Skin of body (tissue), 2 donors: ENCODE results near the gene DDX55. TPM values are rescaled to one million over a fixed set of nuclear protein-coding genes. Genes with fewer than 3 reads are reported as not detected.
A peak's percentile ranks its signal among the peaks of the same experiment; 100 is the strongest.
"Not testable (repeated sequence)": the region's sequence is repeated elsewhere in the genome, so short reads cannot be mapped to it uniquely, and the experiment has no call there.

Experiments
- DNase-seq: peaks from one replicate; lab custom pipeline; 2025; lab: John Stamatoyannopoulos, UW
- total RNA-seq: library from RNA; depleted of rRNA; stranded (reverse); fragments of >200 nt; gene quantifications from one replicate; pipeline ENCODE4 v1.2.3, GENCODE V29; 2014

The DDX55 gene
- 16.9 TPM for total RNA-seq

DNA sequence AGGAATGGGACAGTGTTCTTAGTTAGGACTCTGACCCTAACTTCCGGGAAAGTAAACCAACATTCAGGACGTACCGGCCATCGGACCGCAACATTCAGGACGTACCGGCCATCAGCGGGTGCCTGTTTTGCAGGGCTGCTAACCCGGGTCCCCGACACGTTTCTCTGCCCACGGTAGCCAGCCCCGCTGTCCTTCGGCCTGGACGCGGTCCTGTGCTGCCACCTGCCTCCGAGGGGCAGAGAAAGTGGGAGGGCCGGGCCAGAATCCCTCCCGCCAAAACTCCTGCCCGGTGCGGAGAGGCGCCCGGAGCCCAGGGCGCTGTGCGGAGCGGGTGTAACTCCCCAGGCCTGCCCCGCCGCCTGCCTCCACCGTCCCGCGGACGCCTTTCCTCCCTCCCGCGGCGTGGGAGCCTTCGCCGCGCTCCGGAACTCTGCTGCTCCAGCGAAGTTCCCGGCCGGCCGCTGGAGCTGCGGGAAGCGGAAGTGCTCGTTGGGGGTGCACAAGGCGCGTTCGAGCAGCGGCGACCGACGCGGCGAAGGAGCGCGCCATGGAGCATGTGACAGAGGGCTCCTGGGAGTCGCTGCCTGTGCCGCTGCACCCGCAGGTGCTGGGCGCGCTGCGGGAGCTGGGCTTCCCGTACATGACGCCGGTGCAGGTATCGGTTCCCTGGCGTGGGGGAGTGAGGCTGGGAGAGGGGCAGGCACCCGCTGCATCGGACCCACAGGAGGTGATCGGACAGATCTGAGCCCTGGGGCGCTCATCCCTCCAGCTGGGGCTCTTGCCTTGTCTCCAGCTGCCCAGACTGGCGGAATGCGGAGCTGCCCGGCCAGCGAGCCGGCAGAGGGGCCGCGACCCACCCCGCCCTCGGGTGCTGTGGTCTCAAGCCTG lies at the start of gene DDX55:
Gene DDX55, plus strand, starts transcription at position 498 of the 888 bp plus-strand sequence. Its CDS starts 50 bp downstream, at position 548.
- peak; percentile 88 for DNase-seq

- not testable (repeated sequence) for DNase-seq
Measured at GRCh38 chr12:123554136-123554535, 47.8 kb upstream of the DDX55 start.

DNA sequence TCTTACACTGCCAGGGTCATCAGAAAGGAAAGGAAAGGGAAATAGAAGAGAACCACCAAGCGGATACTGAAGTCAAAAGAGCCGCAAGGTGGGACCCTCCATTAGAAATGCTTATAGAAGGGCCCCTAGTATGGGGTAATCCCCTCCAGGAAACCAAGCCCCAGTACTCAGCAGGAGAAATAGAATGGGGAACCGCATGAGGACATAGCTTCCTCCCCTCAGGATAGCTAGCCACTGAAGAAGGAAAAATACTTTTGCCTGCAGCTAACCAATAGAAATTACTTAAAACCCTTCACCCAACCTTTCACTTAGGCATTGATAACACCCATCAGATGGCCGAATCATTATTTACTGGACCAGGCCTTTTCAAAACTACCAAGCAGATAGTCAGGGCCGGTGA lies 47.1 kb upstream of the DDX55 start:
- DNase-seq, result not testable (repeated sequence)

GRCh38 chr12:123558487-123558886 lies 43.4 kb upstream of the DDX55 start:
- DNase-seq, result not testable (repeated sequence)

- no peak for DNase-seq
Measured at GRCh38 chr12:123559468-123559867, 42.4 kb upstream of the DDX55 start.

DNA sequence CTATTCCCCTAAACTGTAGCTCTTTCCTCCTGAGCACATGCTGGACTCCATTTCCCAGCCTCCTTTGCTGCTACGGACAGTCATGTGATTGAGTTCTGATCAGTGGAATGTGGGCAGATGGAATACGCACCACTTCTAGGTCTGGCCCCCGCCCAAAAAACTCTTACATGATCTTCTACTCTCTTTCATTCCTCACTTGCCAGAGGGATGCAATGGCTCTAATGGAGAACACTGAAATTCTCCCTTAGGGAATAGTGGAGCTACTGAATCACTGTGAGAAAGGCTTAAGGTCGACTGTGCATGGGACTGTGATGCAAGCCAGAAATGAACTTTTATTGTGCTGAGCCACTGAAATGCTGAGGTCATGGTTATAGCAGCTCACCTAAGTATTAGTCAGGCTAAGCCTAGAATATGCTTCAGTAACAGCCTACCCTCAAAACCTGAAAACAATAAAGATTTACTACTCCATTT lies 30.5 kb upstream of the DDX55 start:
- DNase-seq, result no peak

DNA sequence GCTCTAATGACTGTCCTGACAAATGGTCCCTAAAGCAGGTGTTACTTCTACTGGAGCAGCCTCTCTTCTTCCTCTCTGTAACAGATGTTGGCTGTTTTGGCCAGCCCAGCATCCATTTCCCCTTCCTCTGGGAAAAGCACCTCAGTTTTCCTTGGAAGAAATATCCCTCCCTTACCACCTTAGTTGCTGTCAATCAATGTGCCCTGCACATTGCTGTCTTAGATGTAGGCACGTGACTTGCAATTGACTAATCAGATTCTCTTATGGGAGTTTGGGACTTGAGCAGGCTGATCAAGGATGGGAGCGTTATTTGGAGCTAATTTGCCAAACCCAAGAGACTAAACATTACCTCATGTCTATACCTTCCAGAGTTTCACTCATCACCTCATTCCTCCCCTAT lies 29.5 kb upstream of the DDX55 start:
- DNase-seq, result no peak

DNA sequence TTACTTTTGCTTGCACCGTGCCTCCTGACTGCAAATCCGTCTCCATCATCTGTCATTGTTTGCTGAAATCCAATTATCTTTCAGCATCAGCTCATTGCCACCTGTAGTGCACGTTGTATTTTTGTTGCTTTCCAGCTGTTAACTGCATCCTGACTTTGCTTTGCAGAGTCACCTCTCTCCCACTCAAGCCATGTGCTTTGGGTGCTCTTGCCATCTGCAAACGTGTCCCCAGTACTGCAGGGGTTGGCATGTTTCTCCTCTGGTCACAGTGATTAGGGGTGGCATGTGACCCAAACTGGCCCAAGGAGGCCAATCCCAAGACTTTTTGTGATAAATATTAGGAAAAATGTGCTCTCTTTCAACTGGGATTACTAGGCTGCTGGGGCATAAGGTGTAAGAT lies 28.0 kb upstream of the DDX55 start:
- DNase-seq, result no peak

DNA sequence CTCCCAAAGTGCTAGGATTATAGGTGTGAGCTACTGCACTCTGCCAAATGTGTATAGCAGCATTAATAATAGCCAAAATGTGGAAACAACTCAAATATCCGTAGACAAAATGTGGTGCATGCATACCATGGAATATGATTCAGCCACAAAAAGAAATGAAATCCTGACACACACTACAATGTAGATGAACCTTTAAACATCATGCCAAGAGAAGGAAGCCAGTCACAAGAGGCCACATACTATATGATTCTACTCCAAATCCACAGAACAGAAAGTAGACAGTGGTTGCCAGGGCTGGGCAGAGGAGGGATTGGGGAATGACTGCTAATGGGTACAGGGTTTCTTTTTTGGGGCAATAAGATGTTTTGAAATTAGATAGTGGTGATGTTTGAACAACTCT lies 25.3 kb upstream of the DDX55 start:
- DNase-seq, result no peak

GRCh38 chr12:123578243-123578642 lies 23.7 kb upstream of the DDX55 start:
- DNase-seq, result no peak

DNA sequence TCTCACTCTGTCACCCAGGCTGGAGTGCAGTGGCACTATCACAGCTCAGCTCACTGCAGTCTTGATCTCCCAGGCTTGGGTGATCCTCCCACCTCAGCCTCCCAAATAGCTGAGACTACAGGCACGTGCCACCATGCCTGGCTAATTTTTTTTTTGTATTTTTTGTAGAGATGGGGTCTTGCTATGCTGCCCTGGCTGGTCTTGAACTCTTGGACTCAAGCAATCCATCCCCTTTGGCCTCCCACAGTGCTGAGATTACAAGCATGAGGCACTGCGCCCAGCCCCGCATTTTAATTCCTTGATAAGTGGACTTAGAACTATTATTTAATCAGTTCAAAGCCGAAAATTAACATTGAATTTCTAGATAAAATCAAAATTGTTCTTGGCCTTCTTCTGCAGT lies 23.1 kb upstream of the DDX55 start:
- DNase-seq, result not testable (repeated sequence)

DNA sequence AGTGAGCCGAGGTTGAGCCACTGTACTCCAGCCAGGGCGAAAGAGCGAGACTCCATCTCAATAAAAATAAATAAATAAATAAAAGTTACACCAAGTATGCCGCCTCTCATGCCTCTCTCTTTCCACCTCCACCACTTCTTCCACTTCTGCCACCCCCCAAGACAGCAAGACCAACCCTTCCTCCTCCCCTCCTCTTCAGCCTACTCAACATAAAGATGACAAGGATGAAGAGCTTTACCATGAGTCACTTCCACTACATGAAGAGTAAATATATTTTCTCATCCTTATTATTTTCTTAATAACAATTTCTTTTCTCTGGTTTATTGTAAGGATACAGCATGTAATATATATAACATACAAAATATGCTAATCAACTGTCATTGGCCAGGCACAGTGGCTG lies 21.1 kb upstream of the DDX55 start:
- no peak for DNase-seq

DNA sequence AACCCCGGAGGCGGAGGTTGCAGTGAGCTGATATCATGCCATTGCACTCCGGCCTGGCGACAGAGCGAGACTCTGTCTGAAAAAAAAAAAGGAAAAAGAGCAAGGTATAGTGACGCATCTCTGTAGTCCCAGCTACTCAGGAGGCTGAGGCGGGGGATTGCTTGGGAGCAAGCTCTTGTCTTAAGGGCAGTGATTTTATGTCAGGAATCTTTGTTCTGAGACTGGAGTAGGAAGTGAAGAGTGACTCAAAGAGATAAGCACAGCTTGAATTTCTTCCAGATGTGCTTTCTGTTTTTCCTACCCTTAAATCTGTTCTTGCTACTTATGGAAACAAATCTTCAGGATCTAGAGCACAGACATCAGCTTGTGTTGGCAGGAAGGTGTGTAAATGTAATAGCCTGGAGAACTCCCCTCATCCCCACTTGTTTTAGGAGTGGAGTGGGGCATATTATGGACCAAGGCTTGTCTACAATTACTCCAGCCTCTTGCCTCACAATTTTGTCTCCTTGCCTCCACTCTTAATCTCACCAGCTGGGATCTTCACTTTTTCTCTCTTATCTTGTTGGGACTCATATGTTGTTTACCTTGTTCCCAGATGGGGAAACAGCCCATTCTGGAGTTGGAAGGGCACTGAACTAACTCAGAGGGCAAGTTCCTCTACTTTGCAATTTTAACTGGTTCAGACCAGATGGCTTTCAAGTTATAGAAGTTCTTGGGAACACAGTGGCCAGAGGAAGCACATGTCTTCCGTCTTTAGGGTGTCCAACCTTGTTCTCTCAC lies 10.0 kb upstream of the DDX55 start:
- no peak for DNase-seq

- no peak for DNase-seq
Measured at GRCh38 chr12:123595729-123596128, 6.2 kb upstream of the DDX55 start.

- no peak for DNase-seq
Measured at GRCh38 chr12:123597100-123597499, 4.8 kb upstream of the DDX55 start.

GRCh38 chr12:123598522-123598921 lies 3.4 kb upstream of the DDX55 start:
- DNase-seq, result no peak

GRCh38 chr12:123599310-123599709 lies 2.6 kb upstream of the DDX55 start:
- no peak for DNase-seq

GRCh38 chr12:123599721-123600120 lies 2.2 kb upstream of the DDX55 start:
- no peak for DNase-seq

DNA sequence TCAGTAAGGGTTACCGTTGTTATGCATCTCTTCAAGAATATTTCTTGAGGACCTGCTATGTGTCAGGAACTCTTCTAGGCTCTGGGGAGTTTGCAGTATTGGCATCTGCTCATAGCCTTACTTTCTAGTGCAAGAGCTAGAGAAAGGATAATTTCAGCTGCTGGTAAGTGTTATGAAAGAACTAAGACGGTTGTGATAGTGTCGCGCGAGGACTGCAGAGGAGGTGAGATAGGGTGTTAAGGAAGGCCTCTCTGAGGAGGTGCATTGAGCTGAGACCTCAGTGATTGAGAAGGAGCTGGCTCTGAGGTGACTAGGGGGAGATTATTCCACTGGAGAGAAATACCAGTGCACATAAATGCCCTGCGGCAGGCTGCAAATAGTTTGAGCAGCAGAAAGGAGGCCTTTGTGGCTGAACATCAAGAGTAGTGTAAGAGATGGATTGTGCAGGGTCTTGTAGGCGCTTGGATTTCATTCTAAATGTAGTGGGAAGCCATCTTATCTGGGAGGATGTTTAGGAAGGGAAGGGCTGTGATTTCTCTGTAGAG lies 824 bp downstream of the DDX55 start:
- no peak for DNase-seq

- DNase-seq, result not testable (repeated sequence)
Measured at GRCh38 chr12:123603495-123603894, 1.6 kb downstream of the DDX55 start.

DNA sequence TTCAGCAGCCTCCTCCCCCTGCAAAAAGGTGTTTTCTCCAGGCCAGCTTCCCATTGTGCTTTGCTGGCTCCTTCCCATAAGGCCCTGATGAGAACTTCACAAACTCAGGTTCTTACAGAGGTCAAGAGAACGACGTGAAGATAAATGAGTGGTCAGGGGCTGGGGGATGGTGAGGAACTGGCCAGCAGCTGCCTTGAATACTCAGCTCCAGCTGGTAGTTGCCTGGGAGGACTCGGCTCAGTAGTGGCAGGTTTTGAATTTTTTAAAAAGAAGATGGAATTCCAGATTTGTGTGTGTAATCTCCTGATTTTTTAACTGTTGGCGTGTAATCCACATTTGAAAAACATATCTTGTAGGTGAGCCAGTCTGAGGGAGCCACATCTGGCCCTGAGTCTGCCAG lies 5.9 kb downstream of the DDX55 start:
- DNase-seq, result no peak

- DNase-seq, result no peak
Measured at GRCh38 chr12:123608182-123608581, 6.3 kb downstream of the DDX55 start.
